ENCODE measurements around the gene SPOCK2. TPM values are rescaled to one million over a fixed set of nuclear protein-coding genes. Genes with fewer than 3 reads are reported as not detected.

The SPOCK2 gene
- total and polyA plus RNA-seq, 2 donors (not counting 1 experiment from before 2014, with no cell fraction given) = 39.1 to 139 TPM

DNA sequence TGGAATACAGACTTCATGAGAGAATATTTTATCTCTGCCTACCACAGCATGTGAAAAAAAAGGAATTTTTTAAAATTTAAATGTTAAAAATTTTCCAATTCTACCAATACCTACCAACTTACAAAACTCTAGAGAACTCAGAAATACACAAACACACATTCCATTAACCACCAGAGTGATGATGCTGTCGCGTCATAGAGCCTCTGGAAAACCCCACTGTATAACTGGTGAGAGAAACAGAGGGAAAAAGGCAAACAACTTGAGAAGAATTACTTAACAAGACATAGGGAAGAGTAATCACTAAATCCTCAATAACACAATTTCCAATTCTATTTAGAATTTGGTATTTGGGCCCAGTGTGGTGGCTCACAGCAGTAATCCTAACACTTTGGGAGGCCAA is 6.2 kb upstream of the SPOCK2 start:
- Histone ChIP-seq H3K79me2 (ENCODE audit: control insufficient read depth, insufficient read depth, low read length) (peaks cover 19% of the 10 kb centered on the region), H2AFZ (ENCODE audit: insufficient read depth, low read depth, low read length, poor library complexity, severe bottlenecking) (no peak overlapping the region), H3K4me3 (ENCODE audit: control extremely low read depth in 1 of 5, extremely low read depth in 1 of 5, insufficient read depth in 1 of 5, low read depth in 2 of 5, low read length in 4 of 5) (no peak overlapping the region), H3K4me2 (replicated peaks; ENCODE audit: low read depth, low read length, poor library complexity, severe bottlenecking) (no peak overlapping the region), H3K9ac (ENCODE audit: low read length) (no peak overlapping the region), H3K27ac (ENCODE audit: low read length in 2 of 2) (no peak overlapping the region), H3K9me3 (ENCODE audit: control extremely low read depth in 1 of 3, control insufficient read depth in 2 of 3, insufficient read depth in 1 of 3, low read length in 2 of 3) (no peaks in the 10 kb centered on the region), H4K20me1 (ENCODE audit: control insufficient read depth, insufficient read depth, low read length, poor library complexity, severe bottlenecking) (no peaks in the 10 kb centered on the region), H3K4me1 (ENCODE audit: control insufficient read depth in 2 of 2, insufficient read depth in 2 of 2, low read length in 2 of 2) (peaks cover 0 to 3% of the 10 kb centered on the region in 2 donors), H3K36me3 (replicated peaks in 1 of 2; ENCODE audit: control extremely low read depth in 1 of 2, control insufficient read depth in 1 of 2, extremely low read depth in 1 of 2, insufficient read depth in 2 of 2, low read length in 1 of 2) (peaks cover 2 to 21% of the 10 kb centered on the region in 2 experiments), H3K27me3 (replicated peaks in 1 of 4; ENCODE audit: control extremely low read depth in 1 of 4, control insufficient read depth in 3 of 4, insufficient read depth in 4 of 4, low read length in 3 of 4) (no peaks in the 10 kb centered on the region)
- no CpG with 5 or more reads among the region's 2 CpGs for WGBS (ENCODE audit: insufficient coverage)
- ChIA-PET POLR2A (interaction anchor here (0.8 kb wide), 1 partner anchor 32 kb away, joined by 4 read pairs; no protein-coding TSS in a partner anchor), CTCF (interaction anchor here (1.3 to 1.4 kb wide), 2 partner anchors 46 to 245 kb away, joined by 3 to 4 read pairs; no protein-coding TSS in a partner anchor)
- TF ChIP-seq, protein P1, sequence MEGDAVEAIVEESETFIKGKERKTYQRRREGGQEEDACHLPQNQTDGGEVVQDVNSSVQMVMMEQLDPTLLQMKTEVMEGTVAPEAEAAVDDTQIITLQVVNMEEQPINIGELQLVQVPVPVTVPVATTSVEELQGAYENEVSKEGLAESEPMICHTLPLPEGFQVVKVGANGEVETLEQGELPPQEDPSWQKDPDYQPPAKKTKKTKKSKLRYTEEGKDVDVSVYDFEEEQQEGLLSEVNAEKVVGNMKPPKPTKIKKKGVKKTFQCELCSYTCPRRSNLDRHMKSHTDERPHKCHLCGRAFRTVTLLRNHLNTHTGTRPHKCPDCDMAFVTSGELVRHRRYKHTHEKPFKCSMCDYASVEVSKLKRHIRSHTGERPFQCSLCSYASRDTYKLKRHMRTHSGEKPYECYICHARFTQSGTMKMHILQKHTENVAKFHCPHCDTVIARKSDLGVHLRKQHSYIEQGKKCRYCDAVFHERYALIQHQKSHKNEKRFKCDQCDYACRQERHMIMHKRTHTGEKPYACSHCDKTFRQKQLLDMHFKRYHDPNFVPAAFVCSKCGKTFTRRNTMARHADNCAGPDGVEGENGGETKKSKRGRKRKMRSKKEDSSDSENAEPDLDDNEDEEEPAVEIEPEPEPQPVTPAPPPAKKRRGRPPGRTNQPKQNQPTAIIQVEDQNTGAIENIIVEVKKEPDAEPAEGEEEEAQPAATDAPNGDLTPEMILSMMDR (IDR thresholded peaks at IDR 0.05) = no peak
- TF ChIP-seq EZH2 (IDR thresholded peaks at IDR 0.05; ENCODE audit: borderline replicate concordance, insufficient read depth, low read depth, low read length, poor library complexity, severe bottlenecking) = no peak
- Mint-ChIP-seq H3K27ac (no peak overlapping the region), H3K27me3 (no peaks in the 10 kb centered on the region), H3K9me3 (ENCODE audit: insufficient read depth) (no peaks in the 10 kb centered on the region), H3K4me1 (peaks cover 8% of the 10 kb centered on the region), H3K4me3 (no peak overlapping the region)
- DNase-seq (no peak), ATAC-seq (ENCODE audit: low read depth) (no peak)
- intact Hi-C loops (cut with micrococcal nuclease) = no loop called here

DNA sequence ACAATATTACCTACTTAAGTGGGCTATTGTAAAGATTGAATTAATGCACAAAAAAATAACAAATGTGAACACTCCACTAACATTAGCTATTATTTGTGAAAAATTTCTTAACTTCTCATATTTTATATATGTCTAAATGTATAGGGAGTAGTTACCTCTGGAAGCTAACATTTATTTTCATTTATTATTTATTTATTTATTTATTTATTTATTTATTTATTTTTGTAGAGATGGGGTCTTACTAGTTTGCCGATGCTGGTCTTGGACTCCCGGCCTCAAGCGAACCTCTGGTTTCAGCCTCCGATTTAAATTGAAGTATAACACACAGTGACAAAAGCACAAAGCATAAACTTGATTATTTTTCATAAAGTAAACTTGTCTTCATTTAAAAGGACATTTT is 5.1 kb upstream of the SPOCK2 start:
- peaks cover 29% of the 10 kb centered on the region for H3K79me2 ChIP-seq (ENCODE audit: control insufficient read depth, insufficient read depth, low read length)
- no peaks in the 10 kb centered on the region for H3K27me3 ChIP-seq (replicated peaks in 1 of 4; ENCODE audit: control extremely low read depth in 1 of 4, control insufficient read depth in 3 of 4, insufficient read depth in 4 of 4, low read length in 3 of 4)
- POLR2A ChIA-PET = no interaction called here
- H3K4me3 ChIP-seq (ENCODE audit: control extremely low read depth in 1 of 5, extremely low read depth in 1 of 5, insufficient read depth in 1 of 5, low read depth in 2 of 5, low read length in 4 of 5) = no peak overlapping the region
- no peak overlapping the region for H3K27ac ChIP-seq (ENCODE audit: low read length in 2 of 2)
- no peak for ATAC-seq (ENCODE audit: low read depth)
- no peak overlapping the region for H3K4me2 ChIP-seq (replicated peaks; ENCODE audit: low read depth, low read length, poor library complexity, severe bottlenecking)
- no CpG with 5 or more reads among the region's 4 CpGs for WGBS (ENCODE audit: insufficient coverage)
- Mint-ChIP-seq H3K4me3 (no peak overlapping the region), H3K27me3 (no peaks in the 10 kb centered on the region), H3K4me1 (peaks cover 17% of the 10 kb centered on the region), H3K27ac (no peak overlapping the region), H3K9me3 (ENCODE audit: insufficient read depth) (no peaks in the 10 kb centered on the region)
- H3K9ac ChIP-seq (ENCODE audit: low read length) = no peak overlapping the region
- no peaks in the 10 kb centered on the region for H3K9me3 ChIP-seq (ENCODE audit: control extremely low read depth in 1 of 3, control insufficient read depth in 2 of 3, insufficient read depth in 1 of 3, low read length in 2 of 3)
- no peak for DNase-seq
- peaks cover 10 to 14% of the 10 kb centered on the region in 2 donors for H3K4me1 ChIP-seq (ENCODE audit: control insufficient read depth in 2 of 2, insufficient read depth in 2 of 2, low read length in 2 of 2)
- peaks cover 2 to 17% of the 10 kb centered on the region in 2 experiments for H3K36me3 ChIP-seq (replicated peaks in 1 of 2; ENCODE audit: control extremely low read depth in 1 of 2, control insufficient read depth in 1 of 2, extremely low read depth in 1 of 2, insufficient read depth in 2 of 2, low read length in 1 of 2)
- no peaks in the 10 kb centered on the region for H4K20me1 ChIP-seq (ENCODE audit: control insufficient read depth, insufficient read depth, low read length, poor library complexity, severe bottlenecking)
- intact Hi-C loops (cut with micrococcal nuclease) = no loop called here
- H2AFZ ChIP-seq (ENCODE audit: insufficient read depth, low read depth, low read length, poor library complexity, severe bottlenecking) = no peak overlapping the region
- CTCF ChIA-PET = interaction anchor here (1.3 to 1.4 kb wide), 3 partner anchors 24 to 246 kb away, joined by 3 to 4 read pairs (median 3); no protein-coding TSS in a partner anchor
- TF ChIP-seq EZH2 (IDR thresholded peaks at IDR 0.05; ENCODE audit: borderline replicate concordance, insufficient read depth, low read depth, low read length, poor library complexity, severe bottlenecking) = no peak
- TF ChIP-seq, protein P1 (IDR thresholded peaks at IDR 0.05) = no peak

Data from B cell (primary cell).